D721Med (cell line): ENCODE measurements around the gene KAT8.

ENCODE experiments used
- DNase-seq: peaks from one replicate; pipeline ENCODE4 v3.0.0; 2011; ENCODE audit warnings: low spot score; ENCODE audit not compliant: insufficient read length
- FAIRE-seq: peaks from 2 replicates; lab custom pipeline; 2011; peaks lifted over from hg19 to GRCh38; lab: Jason Lieb, UNC
- TF ChIP-seq, protein P1 (sequence below): IDR thresholded peaks from 2 replicates; pipeline ENCODE4 v1.5.1; 2012; ENCODE audit warnings: mild to moderate bottlenecking, control low read depth; ENCODE audit not compliant: insufficient read depth; ENCODE audit errors: missing control alignments

Gene KAT8

DNA sequence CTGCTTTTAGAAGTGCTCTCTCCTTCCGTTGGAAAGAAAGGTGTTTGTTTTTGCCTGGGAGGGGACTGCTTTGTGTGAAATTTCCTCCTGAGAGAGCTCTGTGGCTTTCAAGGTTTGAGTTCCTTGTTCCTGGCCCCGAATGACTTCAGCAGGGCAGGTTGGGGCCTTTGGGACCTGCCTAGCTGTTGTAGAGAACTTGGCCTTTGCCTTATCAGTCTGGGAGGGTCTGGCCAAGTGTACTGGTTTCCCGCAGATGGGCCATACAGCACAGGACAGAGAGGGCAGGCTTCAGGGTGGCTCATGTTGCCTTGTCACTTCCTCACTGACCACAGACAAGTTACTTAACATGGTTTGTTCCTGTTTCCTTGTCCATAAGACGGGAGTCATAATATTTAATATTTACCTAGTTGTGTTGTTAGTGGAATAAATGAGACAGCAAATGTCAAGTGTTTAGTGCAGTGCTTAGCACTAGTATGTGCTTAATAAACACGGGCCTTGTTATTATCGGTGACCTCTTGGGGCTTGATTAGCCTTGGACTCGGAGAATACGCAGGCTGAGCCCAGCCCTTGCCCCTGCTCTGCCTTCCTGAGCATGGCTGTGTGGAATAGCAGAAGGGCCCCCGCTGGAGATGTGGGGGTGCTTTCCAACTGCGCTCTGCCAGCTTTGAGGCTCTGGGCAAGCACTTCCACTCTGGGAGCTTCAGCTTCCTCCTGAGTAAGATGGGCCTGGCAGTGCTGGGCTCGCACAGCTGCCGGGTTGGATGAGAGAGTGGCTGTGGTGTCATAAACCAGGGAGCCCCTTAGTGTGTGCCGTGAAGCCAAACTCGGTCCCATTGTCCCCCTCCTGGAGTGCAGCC, 11.5 kb downstream of the KAT8 start:
- TF ChIP-seq, protein P1, sequence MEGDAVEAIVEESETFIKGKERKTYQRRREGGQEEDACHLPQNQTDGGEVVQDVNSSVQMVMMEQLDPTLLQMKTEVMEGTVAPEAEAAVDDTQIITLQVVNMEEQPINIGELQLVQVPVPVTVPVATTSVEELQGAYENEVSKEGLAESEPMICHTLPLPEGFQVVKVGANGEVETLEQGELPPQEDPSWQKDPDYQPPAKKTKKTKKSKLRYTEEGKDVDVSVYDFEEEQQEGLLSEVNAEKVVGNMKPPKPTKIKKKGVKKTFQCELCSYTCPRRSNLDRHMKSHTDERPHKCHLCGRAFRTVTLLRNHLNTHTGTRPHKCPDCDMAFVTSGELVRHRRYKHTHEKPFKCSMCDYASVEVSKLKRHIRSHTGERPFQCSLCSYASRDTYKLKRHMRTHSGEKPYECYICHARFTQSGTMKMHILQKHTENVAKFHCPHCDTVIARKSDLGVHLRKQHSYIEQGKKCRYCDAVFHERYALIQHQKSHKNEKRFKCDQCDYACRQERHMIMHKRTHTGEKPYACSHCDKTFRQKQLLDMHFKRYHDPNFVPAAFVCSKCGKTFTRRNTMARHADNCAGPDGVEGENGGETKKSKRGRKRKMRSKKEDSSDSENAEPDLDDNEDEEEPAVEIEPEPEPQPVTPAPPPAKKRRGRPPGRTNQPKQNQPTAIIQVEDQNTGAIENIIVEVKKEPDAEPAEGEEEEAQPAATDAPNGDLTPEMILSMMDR: no peak
- no peak for DNase-seq
- no peak for FAIRE-seq

- DNase-seq (no peak), FAIRE-seq (no peak)
- TF ChIP-seq, protein P1: no peak
Observed at GRCh38 chr16:31129568-31130335, 12.3 kb downstream of the KAT8 start.

GRCh38 chr16:31130336-31130891, 12.9 kb downstream of the KAT8 start:
- DNase-seq: no peak
- TF ChIP-seq, protein P1: no peak
- no peak for FAIRE-seq

DNA sequence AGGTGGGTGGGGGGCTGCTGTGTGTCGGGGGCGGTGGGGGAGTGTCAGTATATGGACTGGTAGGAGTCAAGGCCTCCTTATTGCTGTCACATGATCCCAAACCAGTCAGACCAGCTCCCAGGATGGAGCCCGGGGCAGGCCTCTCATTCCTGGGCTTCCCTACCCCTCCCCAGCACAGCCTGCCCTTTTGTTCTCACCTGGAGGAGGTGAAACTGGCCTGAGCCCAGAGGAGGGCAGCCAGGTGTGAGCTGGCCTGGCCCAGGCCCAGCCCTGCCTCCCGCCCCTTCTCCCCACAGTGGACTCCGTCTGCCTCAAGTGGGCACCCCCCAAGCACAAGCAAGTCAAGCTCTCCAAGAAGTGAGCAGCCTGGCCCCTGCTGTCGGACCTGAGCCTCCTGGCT, 13.4 kb downstream of the KAT8 start:
- DNase-seq (no peak), FAIRE-seq (no peak)
- TF ChIP-seq, protein P1: no peak

GRCh38 chr16:31131416-31131815, 14.0 kb downstream of the KAT8 start:
- TF ChIP-seq, protein P1: no peak
- FAIRE-seq (no peak), DNase-seq (no peak)

DNA sequence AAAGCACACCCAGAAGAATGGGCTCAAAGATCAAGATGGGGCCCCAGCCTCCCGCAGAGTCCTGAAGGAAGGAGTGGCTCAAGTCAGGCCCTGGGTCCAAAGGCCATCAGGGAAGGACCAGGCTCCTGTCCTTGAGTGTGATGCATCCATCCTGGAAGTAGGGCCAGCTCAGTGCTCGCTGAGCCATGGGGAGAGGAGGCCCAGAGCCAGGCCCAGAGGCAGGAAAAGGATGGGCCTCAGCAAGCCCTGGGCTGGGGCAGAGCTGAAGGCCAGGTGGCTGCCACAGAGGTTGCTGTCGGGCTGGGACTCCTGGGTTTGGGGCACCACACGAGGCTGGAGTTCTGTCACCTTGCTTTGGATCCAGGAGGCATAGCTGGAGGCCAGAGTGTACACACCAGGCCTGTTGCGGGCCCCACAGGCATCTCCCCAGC, 14.4 kb downstream of the KAT8 start:
- TF ChIP-seq, protein P1: no peak
- FAIRE-seq: no peak
- no peak for DNase-seq
